Esophagus squamous epithelium (tissue), 4 donors: ENCODE data around the gene VEGFB.

Experiments used
- CTCF ChIP-seq, 6 experiments: fragments of 450-650 bp in 4 of 6; fragments of 200-600 bp in 2 of 6; sonication (generic) in 2 of 6; IDR thresholded peaks; one replicate each; pipeline ENCODE4 v1.5.1; 2016 to 2019; ENCODE audit warnings: antibody characterized with exemption in 6 of 6, mild to moderate bottlenecking in 4 of 6, moderate library complexity in 4 of 6
- POLR2A ChIP-seq, 4 donors: fragments of 450-650 bp; IDR thresholded peaks; one replicate each; pipeline ENCODE4 v1.6.1; 2017; ENCODE audit warnings: antibody characterized with exemption in 4 of 4, mild to moderate bottlenecking in 4 of 4, moderate library complexity in 3 of 4

GRCh38 chr11:64259533-64260067 lies 25.2 kb downstream of the VEGFB start:
- TF ChIP-seq POLR2A (IDR thresholded peaks at IDR 0.05) = no peak
- no peak for TF ChIP-seq CTCF (IDR thresholded peaks at IDR 0.05)
